Measurements from ENCODE around the gene ACTR8. TPM values are rescaled to one million over a fixed set of nuclear protein-coding genes. Genes with fewer than 3 reads are reported as not detected.

The ACTR8 gene, protein sequence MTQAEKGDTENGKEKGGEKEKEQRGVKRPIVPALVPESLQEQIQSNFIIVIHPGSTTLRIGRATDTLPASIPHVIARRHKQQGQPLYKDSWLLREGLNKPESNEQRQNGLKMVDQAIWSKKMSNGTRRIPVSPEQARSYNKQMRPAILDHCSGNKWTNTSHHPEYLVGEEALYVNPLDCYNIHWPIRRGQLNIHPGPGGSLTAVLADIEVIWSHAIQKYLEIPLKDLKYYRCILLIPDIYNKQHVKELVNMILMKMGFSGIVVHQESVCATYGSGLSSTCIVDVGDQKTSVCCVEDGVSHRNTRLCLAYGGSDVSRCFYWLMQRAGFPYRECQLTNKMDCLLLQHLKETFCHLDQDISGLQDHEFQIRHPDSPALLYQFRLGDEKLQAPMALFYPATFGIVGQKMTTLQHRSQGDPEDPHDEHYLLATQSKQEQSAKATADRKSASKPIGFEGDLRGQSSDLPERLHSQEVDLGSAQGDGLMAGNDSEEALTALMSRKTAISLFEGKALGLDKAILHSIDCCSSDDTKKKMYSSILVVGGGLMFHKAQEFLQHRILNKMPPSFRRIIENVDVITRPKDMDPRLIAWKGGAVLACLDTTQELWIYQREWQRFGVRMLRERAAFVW
- total RNA-seq (2022; extraction: Qiagen RNA extraction; ENCODE audit: low read depth), result 14.5 to 18.6 TPM (median 18.3 TPM) in 5 replicates

DNA sequence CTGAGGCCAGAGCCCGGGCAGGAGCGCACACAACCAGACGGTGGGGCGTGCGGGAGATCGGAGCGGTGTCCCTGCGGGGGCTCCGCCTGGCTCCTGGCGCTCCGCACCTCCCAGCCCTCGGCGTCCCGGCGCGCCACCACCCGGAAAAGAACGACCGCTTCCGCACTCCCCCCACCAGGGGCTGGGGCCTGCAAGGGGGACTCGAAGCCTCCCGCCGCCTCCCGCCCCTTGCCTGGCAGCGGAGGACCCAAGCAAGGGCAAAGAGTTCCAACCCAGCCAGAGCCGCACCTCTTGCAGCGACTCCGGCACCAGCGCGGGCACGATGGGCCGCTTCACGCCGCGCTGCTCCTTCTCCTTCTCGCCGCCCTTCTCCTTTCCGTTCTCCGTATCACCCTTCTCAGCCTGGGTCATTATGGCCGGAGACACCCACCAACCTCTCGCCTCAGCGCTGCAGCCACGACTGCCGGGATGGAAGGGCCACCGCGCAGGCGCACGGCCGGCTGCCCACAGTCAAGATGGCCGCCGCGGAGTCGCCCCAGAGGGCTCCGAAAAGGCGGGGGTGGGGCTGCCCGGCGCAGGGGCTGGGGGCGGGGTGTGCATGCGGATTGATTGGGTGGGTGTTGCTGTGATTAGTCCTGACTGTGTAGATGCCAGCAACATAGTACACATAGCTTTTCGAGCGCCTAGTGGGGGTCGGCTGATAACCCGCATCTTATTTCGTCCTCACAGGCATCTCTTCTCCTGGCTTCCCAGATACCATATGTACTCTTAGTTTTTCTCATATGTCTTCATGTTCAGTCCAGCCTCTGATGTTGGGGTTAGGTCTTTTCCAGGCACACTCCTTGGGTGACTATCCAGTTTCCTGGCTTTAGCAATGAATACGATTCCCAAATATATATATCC, at the start of gene ACTR8:
ACTR8 (minus strand) TSS at position 462 of the 903 bp plus-strand sequence; CDS start at position 411, 51 bp downstream.

DNA sequence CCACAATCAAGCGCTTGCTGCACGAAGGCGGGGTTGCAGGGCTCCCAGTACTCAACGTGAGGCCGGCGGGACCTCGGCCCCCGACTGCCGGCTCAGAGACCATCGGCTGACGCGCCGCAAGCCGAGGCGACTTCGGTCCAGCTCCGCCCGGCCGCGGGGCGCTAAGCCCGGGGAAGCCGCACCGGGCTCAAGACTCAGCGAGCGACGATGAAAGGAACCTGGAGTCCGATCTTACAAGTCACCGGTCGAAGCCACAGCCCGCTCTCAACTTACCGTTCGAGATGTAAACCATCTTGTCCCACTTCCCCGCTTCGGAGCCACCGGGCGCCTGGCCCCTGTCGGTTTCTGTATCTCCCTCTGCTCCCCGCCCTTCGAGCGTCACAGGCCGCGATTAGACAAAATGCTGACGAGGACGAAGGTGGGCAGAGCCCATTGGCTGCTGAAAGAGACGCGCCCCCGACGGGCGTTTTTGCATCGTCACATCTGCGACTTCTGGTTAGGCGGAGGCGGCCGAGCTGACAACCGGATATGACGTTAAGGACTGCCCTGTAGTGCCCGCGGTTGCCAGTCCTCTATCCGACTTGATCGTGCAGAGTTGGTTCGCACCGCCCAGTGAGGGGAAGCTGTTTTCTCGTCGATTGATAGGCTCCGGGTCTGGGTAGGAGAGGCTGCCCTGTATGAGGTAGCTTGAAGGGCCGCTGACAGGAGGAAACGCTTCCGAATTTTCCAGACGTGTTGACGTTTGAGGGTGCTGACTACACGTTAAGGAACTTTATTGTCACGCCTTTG, 9.7 kb upstream of the ACTR8 start, which contains the start of gene SELENOK:
SELENOK (minus strand) TSS at position 363 of the 789 bp plus-strand sequence.

DNA sequence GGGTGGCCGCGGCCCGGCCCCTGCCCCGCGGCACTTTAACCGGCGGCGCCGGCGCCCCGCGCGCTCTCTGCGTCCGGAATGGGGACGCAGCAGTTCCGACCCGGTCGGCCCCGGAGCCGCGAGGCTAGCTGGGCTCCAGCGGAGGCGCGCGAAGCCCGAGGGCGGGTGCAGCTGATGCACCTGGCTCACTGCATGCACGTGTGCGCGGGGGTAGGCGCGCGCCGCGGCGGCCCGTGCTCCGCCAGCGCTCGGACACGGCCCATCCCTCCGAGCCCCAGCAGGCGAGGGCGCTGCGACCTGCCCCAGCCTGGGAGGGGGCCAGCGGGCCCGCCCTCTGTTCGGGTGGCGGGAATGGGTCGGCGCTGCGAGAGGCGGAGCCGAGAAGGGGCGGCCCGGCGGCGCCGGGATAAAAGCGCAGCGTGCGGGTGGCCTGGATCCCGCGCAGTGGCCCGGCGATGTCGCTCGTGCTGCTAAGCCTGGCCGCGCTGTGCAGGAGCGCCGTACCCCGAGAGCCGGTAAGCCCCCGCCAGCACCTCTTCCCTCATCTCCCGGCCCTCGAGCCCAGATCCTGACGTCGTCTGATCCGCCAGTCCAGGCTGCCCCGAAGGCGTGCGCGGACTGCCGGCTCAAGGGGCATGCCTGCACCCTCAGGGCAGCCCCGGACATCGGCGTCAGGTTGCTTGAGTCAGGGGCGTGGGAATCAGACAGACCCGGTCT, 35.7 kb downstream of the ACTR8 start, which contains the start of the genes CHDH and IL17RB:
CHDH (minus strand) TSS at position 286 of the 717 bp plus-strand sequence. CDS start 22,411 bp downstream, outside the sequence.
IL17RB (plus strand) TSS at position 435 of the 717 bp plus-strand sequence; CDS start at position 456, 21 bp downstream.

Other genes starting within 250 kb of the ACTR8 start
- 1.7 to 3.3 TPM (median 2.0 TPM) in 5 replicates for gene CHDH, start 35.7 kb downstream of the ACTR8 start, total RNA-seq (2022; extraction: Qiagen RNA extraction; ENCODE audit: low read depth)
- gene IL17RB, start 35.6 kb downstream of the ACTR8 start, total RNA-seq (2022; extraction: Qiagen RNA extraction; ENCODE audit: low read depth), result 0.71 to 1.2 TPM (median 0.96 TPM) in 5 replicates
- gene SELENOK, start 9.7 kb upstream of the ACTR8 start, total RNA-seq (2022; extraction: Qiagen RNA extraction; ENCODE audit: low read depth), result 19.4 to 26.1 TPM (median 21.8 TPM) in 5 replicates
- 0.15 to 0.34 TPM (median 0.25 TPM) in 4 of 5 replicates, not detected in the other for gene CACNA2D3, start 240.4 kb upstream of the ACTR8 start, total RNA-seq (2022; extraction: Qiagen RNA extraction; ENCODE audit: low read depth)

All from A549 treated with GW870086 at 1 μM for 4 hours (cell line).